ENCODE data around the gene KCTD8.
"Not testable (repeated sequence)": the region's sequence is repeated elsewhere in the genome, so short reads cannot be mapped to it uniquely, and the experiment has no call there.

Gene KCTD8

GRCh38 chr4:44326741-44327140, 121.9 kb downstream of the KCTD8 start:
- no peak for DNase-seq (ENCODE audit: low read depth)

DNA sequence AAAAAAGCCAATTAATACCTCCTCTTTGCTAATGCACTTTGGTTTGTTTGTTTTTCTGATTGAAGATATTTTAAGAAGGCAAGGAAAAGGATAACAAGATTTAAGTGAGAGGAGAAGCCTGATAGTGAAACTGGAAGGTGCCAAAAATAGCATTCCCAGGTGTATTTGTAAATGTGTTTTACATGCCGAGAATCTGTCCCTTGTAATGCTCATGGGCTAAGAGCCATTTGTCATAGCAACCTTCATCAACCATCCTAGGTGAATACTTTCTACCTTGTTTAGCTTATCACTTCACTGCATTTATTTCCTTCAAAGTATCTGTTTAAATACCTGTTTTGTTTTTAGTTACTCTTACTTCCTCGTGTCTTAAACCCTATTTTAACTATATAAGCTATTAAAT, 127.8 kb downstream of the KCTD8 start:
- DNase-seq (ENCODE audit: low read depth), result no peak

DNA sequence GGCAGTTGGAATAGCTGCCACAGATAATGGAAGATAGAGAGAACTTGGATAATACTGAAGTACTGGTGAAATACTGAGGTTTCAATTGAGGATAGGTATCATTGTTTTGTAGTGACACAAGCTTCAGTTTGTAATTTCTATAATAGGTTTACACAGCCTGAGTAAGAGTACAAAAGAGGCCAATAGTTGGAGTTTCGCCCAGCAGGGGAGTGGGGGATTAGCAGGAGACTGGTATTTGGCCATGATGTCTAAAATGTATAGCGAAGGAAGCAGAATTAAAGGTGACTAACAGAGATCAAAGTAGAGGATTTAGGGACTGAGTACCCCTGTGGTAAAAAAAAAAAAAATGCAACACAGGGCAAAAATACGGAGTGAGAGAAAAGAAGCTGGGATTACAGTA, 129.5 kb downstream of the KCTD8 start:
- no peak for DNase-seq (ENCODE audit: low read depth)

DNA sequence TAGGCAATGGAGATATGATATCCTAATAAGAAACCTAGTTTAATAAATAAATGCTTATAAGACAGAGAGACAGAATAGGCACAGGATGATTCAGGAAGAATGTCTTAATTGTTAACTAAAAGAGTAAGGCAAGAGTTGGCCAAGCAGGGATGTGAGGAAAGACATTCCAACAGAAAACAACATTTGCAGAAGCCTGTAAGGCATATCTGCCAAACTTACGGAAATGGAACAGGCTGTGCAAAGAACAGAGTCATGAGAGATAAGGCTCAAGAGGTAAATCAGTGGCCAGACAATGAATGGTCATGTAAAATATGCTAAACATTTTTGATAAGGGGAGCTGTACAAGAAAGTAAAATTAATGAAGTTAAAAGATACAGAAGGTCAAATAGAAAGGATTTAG, 134.9 kb downstream of the KCTD8 start:
- no peak for DNase-seq (ENCODE audit: low read depth)

DNA sequence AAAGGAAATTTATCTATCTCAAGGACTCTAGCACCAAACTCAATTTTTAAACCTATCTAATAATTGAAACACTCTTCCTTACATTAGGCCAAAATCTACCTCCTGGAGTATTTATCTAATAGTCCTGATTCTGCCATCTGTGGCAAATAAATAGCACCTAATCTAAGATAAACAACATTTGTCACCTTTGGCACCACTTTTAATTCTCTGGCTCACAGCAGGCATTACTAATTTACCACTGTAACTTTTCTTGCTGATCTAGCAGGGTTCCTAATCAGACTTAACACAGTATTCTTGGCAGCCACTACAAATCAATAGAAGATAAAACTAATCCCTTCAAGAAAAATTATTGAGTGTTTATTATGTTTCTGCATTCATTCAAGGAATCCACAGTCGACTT, 161.1 kb downstream of the KCTD8 start:
- DNase-seq (ENCODE audit: low read depth), result no peak

GRCh38 chr4:44279469-44279868, 169.1 kb downstream of the KCTD8 start:
- DNase-seq (ENCODE audit: low read depth), result no peak

DNA sequence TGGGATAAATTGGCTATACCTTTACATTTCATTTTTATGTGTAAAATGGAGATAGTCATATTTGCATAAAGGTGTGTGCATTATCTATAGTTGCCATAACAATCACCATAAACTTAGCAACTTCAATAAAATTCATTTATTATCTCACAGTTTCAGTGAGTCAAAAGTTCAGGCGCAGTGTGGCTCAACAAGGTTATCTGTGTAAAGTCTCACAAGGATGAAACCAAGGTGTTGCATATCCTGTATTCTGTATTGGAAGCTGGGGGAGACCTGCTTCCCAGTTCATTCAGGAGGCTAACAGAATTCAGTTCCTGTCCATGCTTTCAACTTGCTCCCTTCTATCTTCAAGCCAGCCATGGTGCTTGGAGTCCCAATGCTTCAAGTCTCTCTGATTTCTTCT, 169.5 kb downstream of the KCTD8 start:
- no peak for DNase-seq (ENCODE audit: low read depth)

GRCh38 chr4:44257461-44257860, 191.1 kb downstream of the KCTD8 start:
- no peak for DNase-seq (ENCODE audit: low read depth)

GRCh38 chr4:44256414-44256813, 192.2 kb downstream of the KCTD8 start:
- no peak for DNase-seq (ENCODE audit: low read depth)

GRCh38 chr4:44237643-44238042, 211.0 kb downstream of the KCTD8 start:
- no peak for DNase-seq (ENCODE audit: low read depth)

GRCh38 chr4:44235897-44236296, 212.7 kb downstream of the KCTD8 start:
- DNase-seq (ENCODE audit: low read depth), result no peak

GRCh38 chr4:44232262-44232661, 216.3 kb downstream of the KCTD8 start:
- no peak for DNase-seq (ENCODE audit: low read depth)

DNA sequence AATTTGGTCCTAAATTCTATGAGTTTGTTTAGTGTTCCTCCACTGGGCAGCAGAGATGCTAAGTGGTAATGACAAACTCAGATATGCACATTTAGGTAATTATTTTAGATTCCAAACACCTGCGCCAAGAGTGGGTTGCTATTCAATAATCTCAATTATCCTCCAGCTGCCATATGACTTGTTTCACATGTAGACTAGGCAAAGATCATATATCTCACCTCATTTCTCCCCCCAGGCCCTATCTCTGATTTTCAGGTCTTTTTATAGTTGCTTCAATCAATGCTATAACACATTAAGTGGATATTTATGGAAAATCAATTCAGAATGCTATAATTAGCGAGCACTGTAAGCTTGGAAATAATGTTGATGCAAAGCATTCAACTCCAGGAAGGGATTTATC, 217.6 kb downstream of the KCTD8 start:
- DNase-seq (ENCODE audit: low read depth), result no peak

DNA sequence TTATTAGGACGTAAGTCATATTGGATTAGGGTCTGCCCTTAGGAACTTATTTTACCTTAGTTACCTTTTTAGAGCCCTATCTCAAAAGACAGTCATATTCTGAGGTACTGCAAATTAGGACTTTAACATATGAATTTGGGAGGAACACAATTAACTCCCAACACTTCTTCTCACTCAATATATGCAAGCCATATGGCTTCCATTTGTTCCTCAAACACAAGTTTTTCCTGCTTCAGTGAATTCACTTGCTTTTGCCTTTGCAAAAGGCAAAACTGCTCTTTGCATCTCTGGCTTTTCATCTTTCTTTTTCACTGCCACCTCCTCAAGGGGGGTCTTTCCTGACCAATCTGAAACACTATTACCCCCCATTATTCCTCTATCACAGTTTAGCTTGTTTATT, 220.3 kb downstream of the KCTD8 start:
- no peak for DNase-seq (ENCODE audit: low read depth)

GRCh38 chr4:44221407-44221806, 227.2 kb downstream of the KCTD8 start:
- no peak for DNase-seq (ENCODE audit: low read depth)

DNA sequence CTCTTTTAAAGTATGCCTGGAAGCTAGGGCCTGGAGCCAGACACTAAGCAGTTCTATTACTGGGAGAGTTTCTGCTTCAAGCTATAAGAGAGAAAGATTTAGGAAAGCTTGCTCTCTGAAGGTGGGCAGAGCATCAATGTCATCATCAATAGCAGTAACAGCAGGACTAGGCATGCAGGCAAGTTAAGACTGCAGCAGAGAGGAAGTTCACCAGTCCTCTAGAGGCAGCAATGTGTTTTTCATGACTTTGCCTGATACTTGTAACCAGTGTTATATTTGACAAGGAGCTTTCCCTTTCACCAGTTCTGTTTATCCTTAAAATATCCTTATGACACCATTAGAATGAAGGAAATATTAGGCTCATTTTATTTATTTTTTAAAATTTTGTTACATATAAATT, 237.9 kb downstream of the KCTD8 start:
- no peak for DNase-seq (ENCODE audit: low read depth)

GRCh38 chr4:44196796-44197195, 251.8 kb downstream of the KCTD8 start:
- DNase-seq (ENCODE audit: low read depth), result no peak

DNA sequence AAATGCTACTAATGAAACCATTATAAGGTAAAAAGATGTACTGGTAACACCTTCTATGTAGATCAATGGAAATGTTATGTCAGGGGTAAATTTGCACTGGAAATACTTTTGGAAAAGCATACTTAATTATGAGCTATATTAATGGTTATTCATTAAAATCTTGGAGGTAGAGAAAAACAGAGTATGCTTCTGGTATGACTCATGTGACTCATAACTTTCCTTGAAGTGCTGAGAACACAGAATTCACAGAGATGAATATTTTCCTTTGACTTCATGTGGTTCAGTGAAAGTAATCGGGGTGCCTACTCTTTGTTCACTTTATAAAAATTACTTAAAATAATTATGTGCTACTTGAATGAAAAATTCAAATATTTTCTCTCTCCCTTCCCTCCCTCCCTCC, 254.2 kb downstream of the KCTD8 start:
- no peak for DNase-seq (ENCODE audit: low read depth)

GRCh38 chr4:44186850-44187246, 261.8 kb downstream of the KCTD8 start:
- DNase-seq (ENCODE audit: low read depth), result no peak

DNA sequence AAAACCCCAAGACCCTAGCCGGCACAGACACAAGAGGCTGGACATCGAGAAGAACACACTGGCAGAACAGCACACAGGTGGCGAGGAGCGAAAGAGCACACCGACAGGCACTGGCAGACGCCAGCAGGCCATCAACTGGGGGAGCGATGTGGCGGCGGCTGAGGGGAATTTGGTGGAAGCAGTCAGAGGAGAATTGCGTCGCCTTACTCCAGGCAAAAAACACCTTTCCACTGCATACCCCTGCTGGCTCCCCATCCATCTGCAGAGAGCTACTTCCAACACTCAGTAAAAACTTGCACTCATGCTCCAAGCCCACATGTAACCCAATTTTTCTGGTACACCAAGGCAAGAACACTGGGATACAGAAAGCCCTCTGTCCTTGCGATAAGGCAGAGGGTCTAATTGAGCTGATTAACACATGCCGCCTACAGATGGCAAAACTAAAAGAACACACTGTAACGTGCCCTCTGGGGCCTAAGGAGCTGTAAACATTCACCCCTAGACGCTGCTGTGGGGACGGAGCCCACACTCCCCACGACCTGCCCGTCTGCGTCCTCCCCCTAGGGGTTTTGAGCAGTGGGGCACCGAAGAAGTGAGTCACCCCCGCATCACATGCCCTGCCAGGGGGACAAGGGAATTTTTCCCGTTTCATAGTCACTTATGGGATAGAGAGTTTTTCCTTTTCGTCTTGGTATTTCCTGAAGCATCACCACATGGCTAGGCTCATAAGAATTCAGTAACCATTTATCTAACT, 262.3 kb downstream of the KCTD8 start:
- DNase-seq (ENCODE audit: low read depth), result no peak

DNA sequence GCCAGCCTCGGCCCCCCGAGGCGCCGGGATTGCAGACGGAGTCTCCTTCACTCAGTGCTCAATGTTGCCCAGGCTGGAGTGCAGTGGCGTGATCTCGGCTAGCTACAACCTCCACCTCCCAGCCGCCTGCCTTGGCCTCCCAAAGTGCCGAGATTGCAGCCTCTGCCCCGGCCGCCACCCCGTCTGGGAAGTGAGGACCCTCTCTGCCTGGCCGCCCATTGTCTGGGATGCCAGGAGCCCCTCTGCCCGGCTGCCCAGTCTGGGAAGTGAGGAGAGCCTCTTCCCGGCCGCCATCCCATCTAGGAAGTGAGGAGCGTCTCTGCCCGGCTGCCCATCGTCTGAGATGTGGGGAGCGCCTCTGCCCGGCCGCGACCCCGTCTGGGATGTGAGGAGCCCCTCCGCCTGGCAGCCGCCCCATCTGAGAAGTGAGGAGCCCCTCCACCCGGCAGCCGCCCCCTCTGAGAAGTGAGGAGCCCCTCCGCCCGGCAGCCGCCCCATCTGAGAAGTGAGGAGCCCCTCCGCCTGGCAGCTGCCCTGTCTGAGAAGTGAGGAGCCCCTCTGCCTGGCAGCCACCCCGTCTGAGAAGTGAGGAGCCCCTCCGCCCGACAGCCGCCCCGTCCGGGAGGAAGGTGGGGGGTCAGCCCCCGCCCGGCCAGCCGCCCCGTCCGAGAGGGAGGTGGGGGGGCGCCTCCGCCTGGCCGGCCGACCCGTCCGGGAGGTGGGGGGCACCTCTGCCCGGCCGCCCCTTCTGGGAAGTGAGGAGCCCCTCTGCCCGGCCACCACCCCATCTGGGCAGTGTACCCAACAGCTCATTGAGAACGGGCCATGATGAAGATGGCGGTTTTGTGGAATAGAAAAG, 266.9 kb downstream of the KCTD8 start:
- DNase-seq (ENCODE audit: low read depth), result not testable (repeated sequence)

- DNase-seq (ENCODE audit: low read depth), result not testable (repeated sequence)
These were observed 280.8 kb downstream of the KCTD8 start for GRCh38 chr4:44167766-44168165.

- no peak for DNase-seq (ENCODE audit: low read depth)
These were observed 282.7 kb downstream of the KCTD8 start for GRCh38 chr4:44165938-44166337.

All from stimulated activated CD8-positive, alpha-beta memory T cell treated with anti-CD3 and anti-CD28 coated beads, Interleukin-15, amount 100 ng/mL, for 1 hour (primary cell).